SH-SY5Y (cell line): Measurements from ENCODE around the gene PIGH.

Experiments
- GATA2 ChIP-seq: IDR thresholded peaks from 2 replicates; pipeline ENCODE4 v1.6.1; 2011; ENCODE audit warnings: mild to moderate bottlenecking, low read depth, low read length
- GATA3 ChIP-seq: IDR thresholded peaks from 2 replicates; pipeline ENCODE4 v1.6.1; 2011; ENCODE audit warnings: low read depth, mild to moderate bottlenecking, low read length, moderate library complexity

DNA sequence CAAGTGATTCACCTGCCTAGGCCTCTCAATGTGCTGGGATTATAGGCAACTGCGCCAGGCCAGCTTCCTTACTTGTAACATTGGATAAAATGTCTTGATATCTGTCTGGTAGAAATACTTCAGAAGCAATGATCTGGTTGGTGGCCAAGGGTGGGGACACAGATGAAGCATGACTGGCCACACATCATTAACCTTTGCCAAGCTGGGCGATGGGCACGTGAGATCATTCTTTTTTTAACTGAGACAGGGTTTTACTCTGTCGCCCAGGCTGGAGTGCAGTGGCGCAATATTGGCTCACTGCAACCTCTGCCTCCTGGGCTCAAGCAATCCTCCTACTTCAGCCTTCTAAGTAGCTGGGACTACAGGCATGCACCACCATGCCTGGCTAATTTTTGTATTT, 35.8 kb downstream of the PIGH start:
- no peak for TF ChIP-seq GATA2
- TF ChIP-seq GATA3: no peak
